HepG2 (cell line): Measurements from ENCODE around the gene ABHD1. TPM values are rescaled to one million over a fixed set of nuclear protein-coding genes. Genes with fewer than 3 reads are reported as not detected.

ENCODE experiments used
- AKAP8 ChIP-seq: sonication (generic); formaldehyde crosslinking; IDR thresholded peaks from 2 replicates; pipeline ENCODE4 v1.5.1; 2020; ENCODE audit warnings: mild to moderate bottlenecking, missing genetic modification reagents
- FOSL1 ChIP-seq: sonication (generic); formaldehyde crosslinking; IDR thresholded peaks from 2 replicates; pipeline ENCODE4 v1.9.0; 2021; ENCODE audit warnings: missing genetic modification reagents, borderline replicate concordance
- GLI4 ChIP-seq: sonication (generic); formaldehyde crosslinking; IDR thresholded peaks from 2 replicates; pipeline ENCODE4 v1.5.1; 2020; ENCODE audit warnings: missing genetic modification reagents, mild to moderate bottlenecking, moderate library complexity, borderline replicate concordance
- GRHL1 ChIP-seq: sonication (generic); formaldehyde crosslinking; conservative IDR thresholded peaks from 2 replicates; pipeline ENCODE4 v1.8.0; 2022; ENCODE audit warnings: missing genetic modification reagents
- HNRNPH1 ChIP-seq: fragments of 200-400 bp; formaldehyde crosslinking; optimal IDR thresholded peaks from 2 replicates; pipeline ENCODE3; 2017; ENCODE audit warnings: mild to moderate bottlenecking, low read depth, low read length
- JUND ChIP-seq: sonication (generic); formaldehyde crosslinking; IDR thresholded peaks from 2 replicates; pipeline ENCODE4 v1.8.0; 2022; ENCODE audit warnings: mild to moderate bottlenecking, missing genetic modification reagents
- KMT2A ChIP-seq: sonication (generic); formaldehyde crosslinking; IDR thresholded peaks from 2 replicates; pipeline ENCODE4 v1.4.0; 2020; ENCODE audit warnings: missing genetic modification reagents
- MED1 ChIP-seq: sonication (generic); formaldehyde crosslinking; IDR thresholded peaks from 2 replicates; pipeline ENCODE4 v1.4.0; 2020; ENCODE audit warnings: missing genetic modification reagents
- MZF1 ChIP-seq: sonication (generic); formaldehyde crosslinking; IDR thresholded peaks from 2 replicates; pipeline ENCODE4 v1.8.1; 2023; ENCODE audit warnings: mild to moderate bottlenecking, missing genetic modification reagents, borderline replicate concordance
- PCBP2 ChIP-seq: fragments of 200-400 bp; formaldehyde crosslinking; optimal IDR thresholded peaks from 2 replicates; pipeline ENCODE3; 2018; ENCODE audit warnings: low read length, low read depth; ENCODE audit not compliant: poor library complexity, severe bottlenecking
- SOX13 ChIP-seq, 3 experiments: fragments of 450-650 bp in 1 of 3; sonication (generic) in 1 of 3; formaldehyde crosslinking in 1 of 3; IDR thresholded peaks in 2 of 3; conservative IDR thresholded peaks in 1 of 3; 2 replicates each; pipeline versions ENCODE4 v1.5.0 to v1.6.1; 2016 to 2020; ENCODE audit warnings: antibody characterized with exemption in 1 of 3, mild to moderate bottlenecking in 1 of 3, missing compliant biosample characterization in 1 of 3, missing genetic modification reagents in 1 of 3, moderate library complexity in 1 of 3
- TBL1XR1 ChIP-seq: fragments of 150-350 bp; IDR thresholded peaks from 2 replicates; pipeline ENCODE4 v1.6.1; 2014; ENCODE audit warnings: borderline replicate concordance, low read length; ENCODE audit not compliant: partially characterized antibody
- TBX3 ChIP-seq: fragments of 450-650 bp; IDR thresholded peaks from 2 replicates; pipeline ENCODE4 v1.6.1; 2017; ENCODE audit warnings: antibody characterized with exemption, mild to moderate bottlenecking, inconsistent platforms, borderline replicate concordance
- TFAP4 ChIP-seq: sonication (generic); IDR thresholded peaks from 2 replicates; pipeline ENCODE4 v1.6.1; 2016; ENCODE audit warnings: low read depth, borderline replicate concordance
- TMF1 ChIP-seq: sonication (generic); formaldehyde crosslinking; IDR thresholded peaks from 2 replicates; pipeline ENCODE4 v1.8.1; 2022; ENCODE audit warnings: low read depth, missing genetic modification reagents
- ZBTB37 ChIP-seq: sonication (generic); formaldehyde crosslinking; IDR thresholded peaks from 2 replicates; pipeline ENCODE4 v1.4.0; 2020; ENCODE audit warnings: mild to moderate bottlenecking, missing genetic modification reagents
- ZBTB42 ChIP-seq: sonication (generic); formaldehyde crosslinking; IDR thresholded peaks from 2 replicates; pipeline ENCODE4 v1.5.0; 2020; ENCODE audit warnings: mild to moderate bottlenecking, missing genetic modification reagents
- ZNF619 ChIP-seq: sonication (generic); formaldehyde crosslinking; IDR thresholded peaks from 2 replicates; pipeline ENCODE4 v1.4.0; 2020; ENCODE audit warnings: mild to moderate bottlenecking, missing genetic modification reagents
- ZNF674 ChIP-seq: sonication (generic); formaldehyde crosslinking; IDR thresholded peaks from 2 replicates; pipeline ENCODE4 v1.5.0; 2020; ENCODE audit warnings: low read depth, mild to moderate bottlenecking, missing genetic modification reagents
- ZSCAN20 ChIP-seq: sonication (generic); formaldehyde crosslinking; IDR thresholded peaks from 2 replicates; pipeline ENCODE4 v1.4.0; 2020; ENCODE audit warnings: missing genetic modification reagents, mild to moderate bottlenecking, borderline replicate concordance
- polyA plus RNA-seq, 8 experiments: library from polyadenylated mRNA; depleted of rRNA in 3 of 8; stranded (reverse) in 7 of 8; unstranded in 1 of 8; fragments of >200 nt; fragmentation: Illumina TruSeq in 4 of 8; extraction: Trizol in 4 of 8; gene quantifications; 2 replicates each; pipeline versions ENCODE4 v1.2.1 to v1.2.3, GENCODE V29; 2011 to 2016; ENCODE audit warnings: low read depth in 4 of 8, missing spikeins in 1 of 8, mixed read lengths in 1 of 8; ENCODE audit not compliant: insufficient read depth in 1 of 8
- total RNA-seq, 5 experiments: library from RNA; depleted of rRNA; stranded (reverse); fragments of >200 nt; fragmentation: Illumina TruSeq; extraction: Trizol; gene quantifications; 2 replicates each; pipeline ENCODE4 v1.2.3, GENCODE V29; 2016; ENCODE audit warnings: low read depth in 1 of 5
- TF ChIP-seq, protein P1 (sequence below): IDR thresholded peaks from 2 replicates; pipeline ENCODE4 v1.6.1; 2012; ENCODE audit warnings: inconsistent platforms
- TF ChIP-seq, protein P2 (sequence below): sonication (generic); formaldehyde crosslinking; conservative IDR thresholded peaks from 2 replicates; pipeline ENCODE4 v1.4.0; 2020; ENCODE audit warnings: missing genetic modification reagents

Gene ABHD1
- total and polyA plus RNA-seq, 2 of the 13 experiments (the other 11 are each of a cell fraction or from before 2014, with no cell fraction given): 0.04 to 0.81 TPM

GRCh38 chr2:27127883-27128667, 4.5 kb downstream of the ABHD1 start (continued):
- TF ChIP-seq MZF1 (CRISPR knock-in tag): no peak
- TF ChIP-seq KMT2A (CRISPR knock-in tag): no peak
- TF ChIP-seq TFAP4: no peak
- TF ChIP-seq ZSCAN20 (CRISPR knock-in tag): no peak
- no peak for TF ChIP-seq SOX13 (IDR thresholded peaks at IDR 0.05)
- no peak for TF ChIP-seq SOX13 (CRISPR knock-in tag; conservative IDR thresholded peaks at IDR 0.05 in 1 of 2, IDR thresholded peaks at IDR 0.05 in 1 of 2)
- TF ChIP-seq MED1 (CRISPR knock-in tag): 0 out of 2 replicates have a peak, but pooled peaks have one; percentile 11
- TF ChIP-seq, protein P1, sequence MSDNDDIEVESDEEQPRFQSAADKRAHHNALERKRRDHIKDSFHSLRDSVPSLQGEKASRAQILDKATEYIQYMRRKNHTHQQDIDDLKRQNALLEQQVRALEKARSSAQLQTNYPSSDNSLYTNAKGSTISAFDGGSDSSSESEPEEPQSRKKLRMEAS: no peak
- peak; percentile 33; the same call in 1 of the 2 replicates for TF ChIP-seq ZNF619
- TF ChIP-seq TBL1XR1: no peak
- peak; percentile 16; the same call in 1 of the 2 replicates for TF ChIP-seq AKAP8 (CRISPR knock-in tag)
- no peak for TF ChIP-seq ZNF674 (CRISPR knock-in tag)
- no peak for TF ChIP-seq PCBP2
- TF ChIP-seq ZBTB37 (CRISPR knock-in tag): no peak
- TF ChIP-seq JUND: 0 out of 2 replicates have a peak, but pooled peaks have one; percentile 27
- TF ChIP-seq HNRNPH1: no peak
- TF ChIP-seq GLI4: no peak
- TF ChIP-seq, protein P2, sequence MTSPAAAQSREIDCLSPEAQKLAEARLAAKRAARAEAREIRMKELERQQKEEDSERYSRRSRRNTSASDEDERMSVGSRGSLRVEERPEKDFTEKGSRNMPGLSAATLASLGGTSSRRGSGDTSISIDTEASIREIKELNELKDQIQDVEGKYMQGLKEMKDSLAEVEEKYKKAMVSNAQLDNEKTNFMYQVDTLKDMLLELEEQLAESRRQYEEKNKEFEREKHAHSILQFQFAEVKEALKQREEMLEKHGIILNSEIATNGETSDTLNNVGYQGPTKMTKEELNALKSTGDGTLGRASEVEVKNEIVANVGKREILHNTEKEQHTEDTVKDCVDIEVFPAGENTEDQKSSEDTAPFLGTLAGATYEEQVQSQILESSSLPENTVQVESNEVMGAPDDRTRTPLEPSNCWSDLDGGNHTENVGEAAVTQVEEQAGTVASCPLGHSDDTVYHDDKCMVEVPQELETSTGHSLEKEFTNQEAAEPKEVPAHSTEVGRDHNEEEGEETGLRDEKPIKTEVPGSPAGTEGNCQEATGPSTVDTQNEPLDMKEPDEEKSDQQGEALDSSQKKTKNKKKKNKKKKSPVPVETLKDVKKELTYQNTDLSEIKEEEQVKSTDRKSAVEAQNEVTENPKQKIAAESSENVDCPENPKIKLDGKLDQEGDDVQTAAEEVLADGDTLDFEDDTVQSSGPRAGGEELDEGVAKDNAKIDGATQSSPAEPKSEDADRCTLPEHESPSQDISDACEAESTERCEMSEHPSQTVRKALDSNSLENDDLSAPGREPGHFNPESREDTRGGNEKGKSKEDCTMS (CRISPR knock-in tag): no peak
- TF ChIP-seq TMF1 (CRISPR knock-in tag): no peak
- TF ChIP-seq TBX3: no peak
- no peak for TF ChIP-seq FOSL1 (CRISPR knock-in tag)
- no peak for TF ChIP-seq ZBTB42 (CRISPR knock-in tag)
- no peak for TF ChIP-seq GRHL1 (CRISPR knock-in tag)
